Activated naive CD8-positive, alpha-beta T cell (primary cell): ENCODE measurements around the gene TSHZ2.
"Not testable (repeated sequence)": the region's sequence is repeated elsewhere in the genome, so short reads cannot be mapped to it uniquely, and the experiment has no call there.

ENCODE experiments used
- H3K27ac Mint-ChIP-seq: one replicate; pipeline ENCODE4 v1.8.0; 2021; ENCODE audit warnings: mixed read lengths
- H3K27me3 Mint-ChIP-seq: one replicate; pipeline ENCODE4 v1.8.0; 2021; ENCODE audit warnings: mixed read lengths
- H3K36me3 Mint-ChIP-seq: one replicate; pipeline ENCODE4 v1.8.0; 2021; ENCODE audit warnings: mixed read lengths
- H3K4me1 Mint-ChIP-seq: one replicate; pipeline ENCODE4 v1.8.0; 2021; ENCODE audit warnings: low read depth, mixed read lengths
- H3K4me3 Mint-ChIP-seq: one replicate; pipeline ENCODE4 v1.8.0; 2021; ENCODE audit warnings: mild to moderate bottlenecking, mixed read lengths
- H3K9me3 Mint-ChIP-seq: one replicate; pipeline ENCODE4 v1.8.0; 2021; ENCODE audit warnings: low read depth, mixed read lengths

The TSHZ2 gene

GRCh38 chr20:53081916-53082863 lies 110.0 kb downstream of the TSHZ2 start:
- no peaks in the 10 kb centered on the region for H3K36me3 Mint-ChIP-seq
- H3K27ac Mint-ChIP-seq: no peak overlapping the region
- no peaks in the 10 kb centered on the region for H3K27me3 Mint-ChIP-seq
- no peaks in the 10 kb centered on the region for H3K9me3 Mint-ChIP-seq
- peaks cover 13% of the 10 kb centered on the region for H3K4me1 Mint-ChIP-seq
- H3K4me3 Mint-ChIP-seq: no peak overlapping the region

GRCh38 chr20:53083411-53083810 lies 111.3 kb downstream of the TSHZ2 start:
- H3K36me3 Mint-ChIP-seq: no peaks in the 10 kb centered on the region
- H3K4me3 Mint-ChIP-seq: no peak overlapping the region
- peaks cover 13% of the 10 kb centered on the region for H3K4me1 Mint-ChIP-seq
- no peaks in the 10 kb centered on the region for H3K27me3 Mint-ChIP-seq
- H3K27ac Mint-ChIP-seq: no peak overlapping the region
- H3K9me3 Mint-ChIP-seq: no peaks in the 10 kb centered on the region

GRCh38 chr20:53084408-53084997 lies 112.3 kb downstream of the TSHZ2 start:
- H3K36me3 Mint-ChIP-seq: no peaks in the 10 kb centered on the region
- no peaks in the 10 kb centered on the region for H3K27me3 Mint-ChIP-seq
- H3K27ac Mint-ChIP-seq: no peak overlapping the region
- no peaks in the 10 kb centered on the region for H3K9me3 Mint-ChIP-seq
- H3K4me1 Mint-ChIP-seq: peaks cover 13% of the 10 kb centered on the region
- H3K4me3 Mint-ChIP-seq: no peak overlapping the region

GRCh38 chr20:53085720-53086119 lies 113.6 kb downstream of the TSHZ2 start:
- H3K4me1 Mint-ChIP-seq: peaks cover 8% of the 10 kb centered on the region
- no peak overlapping the region for H3K27ac Mint-ChIP-seq
- no peaks in the 10 kb centered on the region for H3K36me3 Mint-ChIP-seq
- H3K9me3 Mint-ChIP-seq: no peaks in the 10 kb centered on the region
- no peak overlapping the region for H3K4me3 Mint-ChIP-seq
- H3K27me3 Mint-ChIP-seq: no peaks in the 10 kb centered on the region

- Mint-ChIP-seq H3K4me1 (peaks cover 2% of the 10 kb centered on the region), H3K9me3 (no peaks in the 10 kb centered on the region), H3K27ac (no peak overlapping the region), H3K4me3 (no peak overlapping the region), H3K36me3 (no peaks in the 10 kb centered on the region), H3K27me3 (no peaks in the 10 kb centered on the region)
Measured at GRCh38 chr20:53087037-53087777, 115.0 kb downstream of the TSHZ2 start.

- no peaks in the 10 kb centered on the region for H3K27me3 Mint-ChIP-seq
- H3K36me3 Mint-ChIP-seq: peaks cover 3% of the 10 kb centered on the region
- no peak overlapping the region for H3K27ac Mint-ChIP-seq
- H3K4me1 Mint-ChIP-seq: peaks cover 2% of the 10 kb centered on the region
- no peaks in the 10 kb centered on the region for H3K9me3 Mint-ChIP-seq
- H3K4me3 Mint-ChIP-seq: no peak overlapping the region
Measured at GRCh38 chr20:53088786-53089185, 116.6 kb downstream of the TSHZ2 start.

GRCh38 chr20:53089851-53090250 lies 117.7 kb downstream of the TSHZ2 start:
- not testable (repeated sequence) for H3K27ac Mint-ChIP-seq, H3K36me3 Mint-ChIP-seq, H3K9me3 Mint-ChIP-seq, H3K27me3 Mint-ChIP-seq, H3K4me3 Mint-ChIP-seq, H3K4me1 Mint-ChIP-seq

- H3K4me1 Mint-ChIP-seq: peaks cover 2% of the 10 kb centered on the region
- H3K36me3 Mint-ChIP-seq: peaks cover 5% of the 10 kb centered on the region
- H3K4me3 Mint-ChIP-seq: no peak overlapping the region
- no peaks in the 10 kb centered on the region for H3K9me3 Mint-ChIP-seq
- H3K27ac Mint-ChIP-seq: no peak overlapping the region
- no peaks in the 10 kb centered on the region for H3K27me3 Mint-ChIP-seq
Measured at GRCh38 chr20:53091789-53092188, 119.6 kb downstream of the TSHZ2 start.

- Mint-ChIP-seq H3K36me3 (peaks cover 5% of the 10 kb centered on the region), H3K27me3 (no peaks in the 10 kb centered on the region)
Measured at GRCh38 chr20:53092772-53093300, 120.7 kb downstream of the TSHZ2 start.

GRCh38 chr20:53097371-53097770 lies 125.2 kb downstream of the TSHZ2 start:
- Mint-ChIP-seq H3K27me3 (no peaks in the 10 kb centered on the region), H3K36me3 (peaks cover 9% of the 10 kb centered on the region), H3K4me3 (no peak overlapping the region), H3K9me3 (no peaks in the 10 kb centered on the region), H3K4me1 (no peaks in the 10 kb centered on the region), H3K27ac (no peak overlapping the region)

More at GRCh38 chr20:53092772-53093300, 120.7 kb downstream of the TSHZ2 start:
- Mint-ChIP-seq H3K4me1 (peaks cover 2% of the 10 kb centered on the region), H3K27ac (no peak overlapping the region), H3K4me3 (no peak overlapping the region), H3K9me3 (no peaks in the 10 kb centered on the region)

- H3K4me1 Mint-ChIP-seq: no peaks in the 10 kb centered on the region
- no peak overlapping the region for H3K27ac Mint-ChIP-seq
- H3K27me3 Mint-ChIP-seq: no peaks in the 10 kb centered on the region
- peaks cover 9% of the 10 kb centered on the region for H3K36me3 Mint-ChIP-seq
- H3K9me3 Mint-ChIP-seq: no peaks in the 10 kb centered on the region
- no peak overlapping the region for H3K4me3 Mint-ChIP-seq
Measured at GRCh38 chr20:53097791-53098190, 125.6 kb downstream of the TSHZ2 start.

GRCh38 chr20:53098621-53099020 lies 126.5 kb downstream of the TSHZ2 start:
- no peak overlapping the region for H3K27ac Mint-ChIP-seq
- H3K4me1 Mint-ChIP-seq: no peaks in the 10 kb centered on the region
- H3K36me3 Mint-ChIP-seq: peaks cover 6% of the 10 kb centered on the region
- no peaks in the 10 kb centered on the region for H3K27me3 Mint-ChIP-seq
- H3K9me3 Mint-ChIP-seq: no peaks in the 10 kb centered on the region
- H3K4me3 Mint-ChIP-seq: no peak overlapping the region

GRCh38 chr20:53099856-53100255 lies 127.7 kb downstream of the TSHZ2 start:
- Mint-ChIP-seq H3K4me3 (no peak overlapping the region), H3K9me3 (no peaks in the 10 kb centered on the region), H3K27ac (no peak overlapping the region), H3K36me3 (peaks cover 6% of the 10 kb centered on the region), H3K27me3 (no peaks in the 10 kb centered on the region), H3K4me1 (no peaks in the 10 kb centered on the region)

GRCh38 chr20:53100476-53100911 lies 128.3 kb downstream of the TSHZ2 start:
- Mint-ChIP-seq H3K27ac (peak overlapping the region; percentile 4), H3K27me3 (no peaks in the 10 kb centered on the region), H3K4me3 (no peak overlapping the region), H3K36me3 (peaks cover 3% of the 10 kb centered on the region), H3K9me3 (no peaks in the 10 kb centered on the region), H3K4me1 (no peaks in the 10 kb centered on the region)
